NCI-H2171 treated with DMSO at 0.1 percent for 48 hours (cell line): ENCODE measurements around the gene GOLGA8S.
"Not testable (repeated sequence)": the region's sequence is repeated elsewhere in the genome, so short reads cannot be mapped to it uniquely, and the experiment has no call there.

Source experiments
- DNase-seq: peaks from one replicate; lab custom pipeline; 2025; lab: John Stamatoyannopoulos, UW

The GOLGA8S gene

GRCh38 chr15:23398357-23398756 is 43.8 kb downstream of the GOLGA8S start:
- not testable (repeated sequence) for DNase-seq

- DNase-seq, result not testable (repeated sequence)
These were observed 44.7 kb downstream of the GOLGA8S start for GRCh38 chr15:23399207-23399606.

- DNase-seq, result no peak
These were observed 47.1 kb downstream of the GOLGA8S start for GRCh38 chr15:23401627-23402026.

GRCh38 chr15:23402140-23402539 is 47.6 kb downstream of the GOLGA8S start:
- DNase-seq, result no peak

- no peak for DNase-seq
These were observed 48.0 kb downstream of the GOLGA8S start for GRCh38 chr15:23402544-23402943.

GRCh38 chr15:23403550-23403949 is 49.0 kb downstream of the GOLGA8S start:
- no peak for DNase-seq

- DNase-seq, result no peak
These were observed 57.3 kb downstream of the GOLGA8S start for GRCh38 chr15:23411841-23412240.

GRCh38 chr15:23412881-23413600 is 58.5 kb downstream of the GOLGA8S start:
- DNase-seq, result not testable (repeated sequence)
